ENCODE results near the gene PRDM2.

PRDM2 gene

DNA sequence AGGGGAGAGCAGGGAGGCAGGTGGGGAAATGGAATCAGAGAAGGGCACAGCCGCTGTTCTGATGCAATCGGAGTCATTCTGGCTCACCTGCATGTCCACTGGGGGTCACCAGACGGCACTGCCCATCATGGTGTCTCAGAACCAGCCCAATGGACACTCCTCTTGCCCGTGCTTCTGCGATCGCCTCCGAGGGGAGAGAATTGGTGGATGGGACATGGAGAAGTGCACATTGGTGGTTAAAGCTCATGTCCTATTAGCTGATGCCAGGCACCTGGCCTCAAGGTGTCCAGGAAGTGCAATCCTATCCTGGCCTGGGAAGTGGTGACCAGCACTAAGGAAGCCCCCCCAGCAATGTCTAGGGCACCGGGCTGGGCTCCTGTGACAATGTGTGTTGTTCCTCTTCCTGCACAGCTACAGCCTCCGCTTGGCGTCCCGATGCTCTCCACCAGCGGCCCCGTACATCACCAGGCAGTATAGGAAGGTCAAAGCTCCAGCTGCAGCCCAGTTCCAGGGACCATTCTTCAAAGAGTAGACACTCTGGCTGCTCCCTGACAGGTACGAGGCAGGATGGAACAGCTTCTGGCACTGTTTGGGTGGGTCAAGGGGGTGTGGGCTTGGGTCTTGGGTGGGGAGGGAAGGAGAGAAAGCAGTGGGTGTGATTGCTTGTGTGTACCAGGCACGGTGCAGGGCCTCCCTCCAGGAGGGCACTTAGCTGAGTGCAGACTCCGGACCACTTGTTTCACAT is 116.2 kb downstream of the PRDM2 start:
- no peak for DNase-seq (ENCODE audit: low read depth)

GRCh38 chr1:13817906-13818305 is 117.9 kb downstream of the PRDM2 start:
- no peak for DNase-seq (ENCODE audit: low read depth)

- no peak for DNase-seq (ENCODE audit: low read depth)
Measured at GRCh38 chr1:13818926-13819325, 118.9 kb downstream of the PRDM2 start.

- DNase-seq (ENCODE audit: low read depth), result no peak
Measured at GRCh38 chr1:13819642-13820041, 119.7 kb downstream of the PRDM2 start.

GRCh38 chr1:13820055-13820454 is 120.1 kb downstream of the PRDM2 start:
- no peak for DNase-seq (ENCODE audit: low read depth)

- DNase-seq (ENCODE audit: low read depth), result no peak
Measured at GRCh38 chr1:13820456-13820855, 120.5 kb downstream of the PRDM2 start.

DNA sequence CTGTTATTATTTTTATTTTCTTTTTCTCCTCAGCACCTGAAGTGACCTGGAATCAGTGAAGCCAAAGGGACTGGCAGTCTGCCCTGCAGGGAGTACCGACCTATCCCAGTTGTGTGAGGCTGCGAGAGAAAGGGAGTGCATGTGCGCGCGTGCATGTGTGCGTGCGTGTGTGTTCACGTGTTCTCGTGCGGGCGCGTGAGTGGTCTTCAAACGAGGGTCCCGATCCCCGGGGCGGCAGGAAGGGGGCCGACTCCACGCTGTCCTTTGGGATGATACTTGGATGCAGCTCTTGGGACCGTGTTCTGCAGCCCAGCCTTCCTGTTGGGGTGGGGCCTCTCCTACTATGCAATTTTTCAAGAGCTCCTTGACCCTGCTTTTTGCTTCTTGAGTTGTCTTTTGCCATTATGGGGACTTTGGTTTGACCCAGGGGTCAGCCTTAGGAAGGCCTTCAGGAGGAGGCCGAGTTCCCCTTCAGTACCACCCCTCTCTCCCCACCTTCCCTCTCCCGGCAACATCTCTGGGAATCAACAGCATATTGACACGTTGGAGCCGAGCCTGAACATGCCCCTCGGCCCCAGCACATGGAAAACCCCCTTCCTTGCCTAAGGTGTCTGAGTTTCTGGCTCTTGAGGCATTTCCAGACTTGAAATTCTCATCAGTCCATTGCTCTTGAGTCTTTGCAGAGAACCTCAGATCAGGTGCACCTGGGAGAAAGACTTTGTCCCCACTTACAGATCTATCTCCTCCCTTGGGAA is 123.3 kb downstream of the PRDM2 start:
- DNase-seq (ENCODE audit: low read depth), result no peak

DNA sequence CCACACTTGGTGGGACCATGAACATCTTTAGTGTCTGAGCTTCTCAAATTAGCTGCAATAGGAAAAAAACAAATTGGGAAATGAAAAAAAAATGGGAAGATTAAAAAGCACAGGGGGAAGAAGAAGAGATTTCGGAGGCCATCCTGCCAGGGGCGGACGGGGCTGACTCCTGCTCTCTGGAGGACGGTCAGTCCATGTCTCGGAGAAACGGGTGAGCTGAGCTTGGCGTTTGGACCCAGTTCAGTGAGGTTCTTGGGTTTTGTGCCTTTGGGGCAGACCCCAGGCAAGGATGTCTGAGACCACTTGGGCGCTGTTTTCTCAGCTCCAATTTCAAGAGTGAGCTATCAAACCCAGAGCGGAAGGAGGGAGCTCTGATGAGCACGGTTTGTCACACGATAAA is 123.9 kb downstream of the PRDM2 start:
- no peak for DNase-seq (ENCODE audit: low read depth)

DNA sequence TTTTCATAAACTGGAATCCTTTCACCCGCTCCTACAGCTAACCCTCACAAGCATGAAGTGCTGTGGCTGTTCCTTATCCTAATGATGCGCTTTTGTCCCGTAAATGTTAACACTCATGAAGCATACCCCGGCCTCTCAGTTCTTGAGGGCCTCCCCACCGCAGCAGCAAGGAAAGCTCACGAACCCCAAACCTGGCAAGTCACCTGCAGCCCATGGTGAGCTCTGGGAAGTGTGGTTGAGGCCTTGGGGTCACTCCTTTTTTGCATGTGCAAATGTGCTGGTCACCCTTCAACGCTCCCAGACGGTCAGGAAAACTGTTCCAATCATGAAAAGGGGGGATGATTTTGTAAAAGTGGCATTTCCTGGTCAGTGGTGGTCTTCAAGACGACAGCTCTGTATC is 124.6 kb downstream of the PRDM2 start:
- DNase-seq (ENCODE audit: low read depth), result no peak

GRCh38 chr1:13825033-13825432 is 125.0 kb downstream of the PRDM2 start:
- DNase-seq (ENCODE audit: low read depth), result no peak

DNA sequence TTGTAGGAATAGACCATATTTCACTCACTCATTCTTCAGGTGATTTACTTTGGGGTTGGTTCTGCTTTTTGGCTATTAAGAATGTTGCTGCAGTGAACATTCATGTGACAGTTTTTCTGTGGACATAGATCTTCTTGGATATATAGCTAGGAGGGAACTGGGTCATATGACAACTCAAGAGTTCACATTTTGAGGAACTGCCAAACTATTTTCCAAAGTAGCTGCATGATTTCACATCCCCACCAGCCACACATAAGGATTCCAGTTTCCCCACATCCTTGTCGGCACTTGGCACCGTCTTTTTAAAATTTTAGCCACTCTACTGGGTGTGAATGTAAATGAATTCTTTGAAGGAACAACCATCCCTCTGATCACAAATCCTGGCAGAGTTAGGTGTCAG is 126.0 kb downstream of the PRDM2 start:
- DNase-seq (ENCODE audit: low read depth), result no peak

DNA sequence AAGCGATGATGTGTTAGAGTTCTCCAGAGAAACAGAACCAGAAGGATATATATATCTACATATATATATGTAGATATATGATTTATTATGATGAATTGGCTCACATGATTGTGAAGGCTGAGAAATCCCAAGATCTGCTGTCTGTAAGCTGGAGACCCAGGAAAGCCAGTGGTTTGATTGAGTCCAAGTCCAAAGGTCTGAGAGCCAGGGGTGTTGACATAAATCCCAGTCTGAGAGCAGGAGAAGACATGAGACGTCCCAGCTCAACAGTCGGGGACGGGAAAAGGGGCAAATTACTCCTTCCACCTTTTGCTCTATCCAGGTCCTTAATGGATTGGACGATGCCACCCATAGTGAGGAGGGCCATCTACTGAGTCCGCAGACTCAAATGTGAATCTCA is 126.6 kb downstream of the PRDM2 start:
- DNase-seq (ENCODE audit: low read depth), result no peak

- no peak for DNase-seq (ENCODE audit: low read depth)
Measured at GRCh38 chr1:13828454-13829151, 128.6 kb downstream of the PRDM2 start.

- no peak for DNase-seq (ENCODE audit: low read depth)
Measured at GRCh38 chr1:13829152-13829769, 129.3 kb downstream of the PRDM2 start.

GRCh38 chr1:13830170-13830569 is 130.2 kb downstream of the PRDM2 start:
- no peak for DNase-seq (ENCODE audit: low read depth)

GRCh38 chr1:13830616-13831280 is 130.8 kb downstream of the PRDM2 start:
- no peak for DNase-seq (ENCODE audit: low read depth)

DNA sequence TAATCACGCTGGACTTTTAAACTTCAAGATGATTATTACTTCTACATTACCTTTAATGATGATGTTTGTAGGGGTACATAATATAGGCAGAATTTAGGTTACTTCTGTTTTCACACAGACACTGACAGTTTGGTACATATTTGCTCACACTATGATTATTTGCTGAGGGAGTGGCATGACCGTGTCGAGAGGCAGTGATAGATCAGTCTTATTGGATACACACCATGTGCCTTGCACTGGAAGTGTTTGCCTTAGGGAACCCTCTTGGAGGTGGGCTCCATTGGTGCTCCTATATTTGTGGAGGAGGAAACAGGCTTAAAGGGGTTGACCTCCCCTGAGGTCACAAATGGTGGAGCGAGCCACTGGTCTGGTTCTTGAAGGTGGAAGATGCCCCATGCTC is 132.1 kb downstream of the PRDM2 start:
- no peak for DNase-seq (ENCODE audit: low read depth)

DNA sequence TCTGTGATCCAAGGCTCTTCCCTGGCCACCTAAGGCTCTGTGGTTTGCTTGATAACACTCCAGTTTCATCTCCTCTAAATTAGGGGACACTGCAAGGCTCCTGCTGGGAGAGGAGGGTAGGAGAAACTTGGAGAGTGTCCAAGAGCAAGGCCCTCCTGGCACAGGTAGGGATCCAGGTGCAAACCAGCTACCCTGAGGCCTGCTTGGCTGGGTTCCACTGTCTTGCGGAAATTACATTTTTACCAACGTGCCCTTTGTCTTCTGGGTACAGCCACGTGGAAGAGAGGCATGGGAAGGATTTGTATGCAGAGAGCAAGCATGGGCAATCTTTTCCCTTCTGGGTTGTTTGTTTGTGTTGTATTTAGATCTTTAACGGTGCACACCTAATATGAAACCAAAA is 132.5 kb downstream of the PRDM2 start:
- no peak for DNase-seq (ENCODE audit: low read depth)

DNA sequence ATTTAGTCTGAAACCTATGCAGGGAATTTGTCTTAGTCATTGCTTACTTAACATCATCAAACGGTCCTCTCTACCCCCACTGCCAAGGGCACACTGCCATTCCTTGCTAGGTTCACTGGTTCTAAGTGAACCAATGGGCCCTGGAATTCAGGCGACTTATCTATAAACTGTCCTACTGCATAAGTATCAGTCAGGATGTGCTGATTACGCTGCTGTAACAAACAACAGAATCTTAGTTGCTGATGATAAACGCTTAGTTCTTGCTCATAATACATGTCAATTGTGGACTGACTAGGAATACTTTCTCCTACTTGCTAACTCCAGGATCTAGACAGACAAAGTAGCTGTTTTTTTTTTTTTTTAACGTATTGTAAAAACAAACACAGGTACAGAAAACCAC is 136.1 kb downstream of the PRDM2 start:
- DNase-seq (ENCODE audit: low read depth), result no peak

DNA sequence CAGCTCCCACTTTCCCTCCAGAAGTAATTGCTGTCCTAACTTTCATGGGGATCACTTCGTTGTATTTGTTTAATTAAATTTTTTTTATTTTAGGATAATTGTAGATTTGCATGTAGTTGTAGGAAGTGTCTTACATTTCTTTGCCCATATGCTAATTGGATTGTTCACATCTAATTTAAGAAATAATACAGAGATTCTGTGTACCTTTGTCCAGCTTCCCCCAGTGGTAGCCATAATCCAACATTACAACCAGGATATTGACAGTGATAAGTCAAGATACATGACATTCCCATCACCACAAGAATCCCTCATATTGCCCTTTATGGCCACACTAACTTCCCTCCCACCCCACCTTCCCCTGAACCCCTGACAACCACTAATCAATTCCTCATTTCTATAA is 136.6 kb downstream of the PRDM2 start:
- no peak for DNase-seq (ENCODE audit: low read depth)

- DNase-seq (ENCODE audit: low read depth), result no peak
Measured at GRCh38 chr1:13838236-13838635, 138.2 kb downstream of the PRDM2 start.

GRCh38 chr1:13842497-13842896 is 142.5 kb downstream of the PRDM2 start:
- DNase-seq (ENCODE audit: low read depth), result no peak
